HUES6 (cell line): ENCODE results near the gene AKAP13.
"Not testable (repeated sequence)": the region's sequence is repeated elsewhere in the genome, so short reads cannot be mapped to it uniquely, and the experiment has no call there.

Experiments used
- H3K27ac ChIP-seq: 2 replicates; pipeline ENCODE4 v1.7.0; 2013; ENCODE audit warnings: low read depth, mild to moderate bottlenecking, low read length, inconsistent platforms
- H3K27me3 ChIP-seq: 2 replicates; pipeline ENCODE4 v1.6.1; 2013; ENCODE audit warnings: low read length; ENCODE audit not compliant: control insufficient read depth, insufficient read depth
- H3K36me3 ChIP-seq: 2 replicates; pipeline ENCODE4 v1.6.1; 2013; ENCODE audit warnings: low read length; ENCODE audit not compliant: control insufficient read depth, insufficient read depth
- H3K4me1 ChIP-seq: 2 replicates; pipeline ENCODE4 v1.6.1; 2013; ENCODE audit warnings: low read length; ENCODE audit not compliant: control insufficient read depth, insufficient read depth
- H3K4me3 ChIP-seq: 2 replicates; pipeline ENCODE4 v1.5.1; 2013; ENCODE audit warnings: low read depth, low read length
- H3K9ac ChIP-seq: one replicate; pipeline ENCODE4 v1.6.1; 2013; ENCODE audit warnings: mild to moderate bottlenecking, low read length
- H3K9me3 ChIP-seq: 2 replicates; pipeline ENCODE4 v1.6.1; 2013; ENCODE audit warnings: low read depth, low read length; ENCODE audit not compliant: control insufficient read depth, insufficient read depth

Gene AKAP13

GRCh38 chr15:85351501-85351900 lies 28.9 kb upstream of the AKAP13 start:
- not testable (repeated sequence) for H3K27ac ChIP-seq, H3K4me3 ChIP-seq, H3K27me3 ChIP-seq, H3K36me3 ChIP-seq, H3K4me1 ChIP-seq, H3K9ac ChIP-seq, H3K9me3 ChIP-seq

- peaks cover 5% of the 10 kb centered on the region; the same call in 1 of the 2 replicates for H3K4me1 ChIP-seq
- no peaks in the 10 kb centered on the region for H3K9me3 ChIP-seq
- no peaks in the 10 kb centered on the region for H3K36me3 ChIP-seq
- no peak overlapping the region for H3K4me3 ChIP-seq
- no peak overlapping the region for H3K9ac ChIP-seq
- H3K27ac ChIP-seq = no peak overlapping the region
- no peaks in the 10 kb centered on the region for H3K27me3 ChIP-seq
These were observed 28.4 kb upstream of the AKAP13 start for GRCh38 chr15:85351965-85352364.

- H3K9me3 ChIP-seq = no peaks in the 10 kb centered on the region
- no peaks in the 10 kb centered on the region for H3K27me3 ChIP-seq
- no peaks in the 10 kb centered on the region for H3K36me3 ChIP-seq
- no peak overlapping the region for H3K27ac ChIP-seq
- H3K4me1 ChIP-seq = no peaks in the 10 kb centered on the region
- H3K4me3 ChIP-seq = no peak overlapping the region
- H3K9ac ChIP-seq = no peak overlapping the region
These were observed 26.9 kb upstream of the AKAP13 start for GRCh38 chr15:85353516-85353915.

- Histone ChIP-seq H3K36me3 (no peaks in the 10 kb centered on the region), H3K9me3 (no peaks in the 10 kb centered on the region), H3K27ac (no peak overlapping the region), H3K4me1 (no peaks in the 10 kb centered on the region), H3K4me3 (no peak overlapping the region), H3K9ac (no peak overlapping the region), H3K27me3 (no peaks in the 10 kb centered on the region)
These were observed 25.9 kb upstream of the AKAP13 start for GRCh38 chr15:85354461-85354860.

GRCh38 chr15:85354948-85355347 lies 25.5 kb upstream of the AKAP13 start:
- no peaks in the 10 kb centered on the region for H3K27me3 ChIP-seq
- no peak overlapping the region for H3K9ac ChIP-seq
- H3K27ac ChIP-seq = no peak overlapping the region
- no peak overlapping the region for H3K4me3 ChIP-seq
- no peaks in the 10 kb centered on the region for H3K4me1 ChIP-seq
- no peaks in the 10 kb centered on the region for H3K36me3 ChIP-seq
- no peaks in the 10 kb centered on the region for H3K9me3 ChIP-seq

- no peak overlapping the region for H3K9ac ChIP-seq
- no peaks in the 10 kb centered on the region for H3K36me3 ChIP-seq
- H3K4me1 ChIP-seq = no peaks in the 10 kb centered on the region
- H3K27ac ChIP-seq = no peak overlapping the region
- H3K4me3 ChIP-seq = no peak overlapping the region
- no peaks in the 10 kb centered on the region for H3K27me3 ChIP-seq
- no peaks in the 10 kb centered on the region for H3K9me3 ChIP-seq
These were observed 24.1 kb upstream of the AKAP13 start for GRCh38 chr15:85356276-85356675.

GRCh38 chr15:85361323-85361722 lies 19.1 kb upstream of the AKAP13 start:
- Histone ChIP-seq H3K9me3 (no peaks in the 10 kb centered on the region), H3K36me3 (no peaks in the 10 kb centered on the region), H3K4me1 (no peaks in the 10 kb centered on the region), H3K27me3 (no peaks in the 10 kb centered on the region), H3K4me3 (no peak overlapping the region), H3K27ac (no peak overlapping the region), H3K9ac (no peak overlapping the region)

GRCh38 chr15:85362436-85363081 lies 17.8 kb upstream of the AKAP13 start:
- H3K4me3 ChIP-seq = no peak overlapping the region
- no peaks in the 10 kb centered on the region for H3K4me1 ChIP-seq
- no peak overlapping the region for H3K27ac ChIP-seq
- no peak overlapping the region for H3K9ac ChIP-seq
- no peaks in the 10 kb centered on the region for H3K9me3 ChIP-seq
- no peaks in the 10 kb centered on the region for H3K36me3 ChIP-seq
- no peaks in the 10 kb centered on the region for H3K27me3 ChIP-seq

- H3K27ac ChIP-seq = no peak overlapping the region
- no peaks in the 10 kb centered on the region for H3K4me1 ChIP-seq
- H3K27me3 ChIP-seq = no peaks in the 10 kb centered on the region
- no peak overlapping the region for H3K9ac ChIP-seq
- H3K36me3 ChIP-seq = no peaks in the 10 kb centered on the region
- H3K9me3 ChIP-seq = no peaks in the 10 kb centered on the region
- no peak overlapping the region for H3K4me3 ChIP-seq
These were observed 14.4 kb upstream of the AKAP13 start for GRCh38 chr15:85365980-85366379.

GRCh38 chr15:85367741-85368140 lies 12.7 kb upstream of the AKAP13 start:
- Histone ChIP-seq H3K36me3 (no peaks in the 10 kb centered on the region), H3K4me3 (no peak overlapping the region), H3K27ac (no peak overlapping the region), H3K27me3 (no peaks in the 10 kb centered on the region), H3K9ac (no peak overlapping the region), H3K9me3 (no peaks in the 10 kb centered on the region), H3K4me1 (no peaks in the 10 kb centered on the region)

GRCh38 chr15:85374831-85375230 lies 5.6 kb upstream of the AKAP13 start:
- no peaks in the 10 kb centered on the region for H3K36me3 ChIP-seq
- H3K27ac ChIP-seq = no peak overlapping the region
- H3K9ac ChIP-seq = no peak overlapping the region

GRCh38 chr15:85377269-85377668 lies 3.1 kb upstream of the AKAP13 start:
- no peaks in the 10 kb centered on the region for H3K9me3 ChIP-seq
- H3K4me1 ChIP-seq = peaks cover 9% of the 10 kb centered on the region; the same call in 1 of the 2 replicates
- no peaks in the 10 kb centered on the region for H3K36me3 ChIP-seq
- no peaks in the 10 kb centered on the region for H3K27me3 ChIP-seq
- H3K27ac ChIP-seq = no peak overlapping the region
- H3K4me3 ChIP-seq = no peak overlapping the region
- no peak overlapping the region for H3K9ac ChIP-seq

More at GRCh38 chr15:85374831-85375230, 5.6 kb upstream of the AKAP13 start:
- Histone ChIP-seq H3K27me3 (no peaks in the 10 kb centered on the region), H3K4me3 (no peak overlapping the region), H3K9me3 (no peaks in the 10 kb centered on the region), H3K4me1 (peaks cover 2% of the 10 kb centered on the region; the same call in 1 of the 2 replicates)
